ENCODE data around the gene CNOT11. TPM values are rescaled to one million over a fixed set of nuclear protein-coding genes. Genes with fewer than 3 reads are reported as not detected.

CNOT11 gene
- total and polyA plus RNA-seq, 2 of the 13 experiments (the other 11 are each of a cell fraction or from before 2014, with no cell fraction given) = 114 to 209 TPM

DNA sequence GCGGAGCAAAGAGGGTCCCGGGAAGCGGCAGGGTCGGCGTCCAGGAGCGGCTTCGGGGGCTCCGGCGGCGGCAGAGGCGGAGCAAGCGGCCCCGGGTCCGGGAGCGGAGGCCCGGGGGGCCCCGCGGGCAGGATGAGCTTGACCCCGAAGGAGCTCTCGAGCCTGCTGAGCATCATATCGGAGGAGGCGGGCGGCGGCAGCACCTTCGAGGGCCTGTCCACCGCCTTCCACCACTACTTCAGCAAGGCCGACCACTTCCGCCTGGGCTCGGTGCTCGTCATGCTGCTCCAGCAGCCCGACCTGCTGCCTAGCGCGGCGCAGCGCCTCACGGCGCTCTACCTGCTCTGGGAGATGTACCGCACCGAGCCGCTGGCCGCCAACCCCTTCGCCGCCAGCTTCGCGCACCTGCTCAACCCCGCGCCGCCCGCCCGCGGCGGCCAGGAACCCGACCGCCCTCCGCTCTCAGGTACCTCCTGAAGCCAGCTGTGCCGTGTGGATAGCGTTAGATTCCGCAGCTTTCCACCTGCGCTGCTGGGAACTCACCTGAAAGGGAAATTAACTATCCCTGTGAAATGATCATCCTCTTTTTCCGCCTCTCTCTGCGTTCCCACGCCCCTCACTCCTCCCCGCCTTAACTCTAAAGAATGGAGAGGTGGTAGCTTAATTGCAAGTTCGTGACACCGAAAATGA lies 472 bp downstream of the CNOT11 start (continued):
- TF ChIP-seq, protein P1, sequence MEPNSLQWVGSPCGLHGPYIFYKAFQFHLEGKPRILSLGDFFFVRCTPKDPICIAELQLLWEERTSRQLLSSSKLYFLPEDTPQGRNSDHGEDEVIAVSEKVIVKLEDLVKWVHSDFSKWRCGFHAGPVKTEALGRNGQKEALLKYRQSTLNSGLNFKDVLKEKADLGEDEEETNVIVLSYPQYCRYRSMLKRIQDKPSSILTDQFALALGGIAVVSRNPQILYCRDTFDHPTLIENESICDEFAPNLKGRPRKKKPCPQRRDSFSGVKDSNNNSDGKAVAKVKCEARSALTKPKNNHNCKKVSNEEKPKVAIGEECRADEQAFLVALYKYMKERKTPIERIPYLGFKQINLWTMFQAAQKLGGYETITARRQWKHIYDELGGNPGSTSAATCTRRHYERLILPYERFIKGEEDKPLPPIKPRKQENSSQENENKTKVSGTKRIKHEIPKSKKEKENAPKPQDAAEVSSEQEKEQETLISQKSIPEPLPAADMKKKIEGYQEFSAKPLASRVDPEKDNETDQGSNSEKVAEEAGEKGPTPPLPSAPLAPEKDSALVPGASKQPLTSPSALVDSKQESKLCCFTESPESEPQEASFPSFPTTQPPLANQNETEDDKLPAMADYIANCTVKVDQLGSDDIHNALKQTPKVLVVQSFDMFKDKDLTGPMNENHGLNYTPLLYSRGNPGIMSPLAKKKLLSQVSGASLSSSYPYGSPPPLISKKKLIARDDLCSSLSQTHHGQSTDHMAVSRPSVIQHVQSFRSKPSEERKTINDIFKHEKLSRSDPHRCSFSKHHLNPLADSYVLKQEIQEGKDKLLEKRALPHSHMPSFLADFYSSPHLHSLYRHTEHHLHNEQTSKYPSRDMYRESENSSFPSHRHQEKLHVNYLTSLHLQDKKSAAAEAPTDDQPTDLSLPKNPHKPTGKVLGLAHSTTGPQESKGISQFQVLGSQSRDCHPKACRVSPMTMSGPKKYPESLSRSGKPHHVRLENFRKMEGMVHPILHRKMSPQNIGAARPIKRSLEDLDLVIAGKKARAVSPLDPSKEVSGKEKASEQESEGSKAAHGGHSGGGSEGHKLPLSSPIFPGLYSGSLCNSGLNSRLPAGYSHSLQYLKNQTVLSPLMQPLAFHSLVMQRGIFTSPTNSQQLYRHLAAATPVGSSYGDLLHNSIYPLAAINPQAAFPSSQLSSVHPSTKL (CRISPR knock-in tag; IDR thresholded peaks at IDR 0.05) = 0 out of 2 replicates have a peak, but pooled peaks have one; percentile 2
- TF ChIP-seq SIN3B (IDR thresholded peaks at IDR 0.05; ENCODE audit: low read length) (no peak), ZSCAN20 (CRISPR knock-in tag; IDR thresholded peaks at IDR 0.05; ENCODE audit: borderline replicate concordance) (peak; percentile 93), ZFP41 (CRISPR knock-in tag; IDR thresholded peaks at IDR 0.05; ENCODE audit: borderline replicate concordance) (peak; percentile 73; the same call in 1 of the 2 replicates), TOE1 (CRISPR knock-in tag; IDR thresholded peaks at IDR 0.05) (no peak), ZNF709 (CRISPR knock-in tag; IDR thresholded peaks at IDR 0.05) (peak; percentile 69), CREB1 (IDR thresholded peaks at IDR 0.05) (no peak), CREB1 (CRISPR knock-in tag; IDR thresholded peaks at IDR 0.05) (no peak), ZNF367 (CRISPR knock-in tag; IDR thresholded peaks at IDR 0.05; ENCODE audit: borderline replicate concordance) (no peak), ZNF598 (CRISPR knock-in tag; IDR thresholded peaks at IDR 0.05; ENCODE audit: borderline replicate concordance) (peak; percentile 87; the same call in 1 of the 2 replicates)
- TF ChIP-seq, protein P2, sequence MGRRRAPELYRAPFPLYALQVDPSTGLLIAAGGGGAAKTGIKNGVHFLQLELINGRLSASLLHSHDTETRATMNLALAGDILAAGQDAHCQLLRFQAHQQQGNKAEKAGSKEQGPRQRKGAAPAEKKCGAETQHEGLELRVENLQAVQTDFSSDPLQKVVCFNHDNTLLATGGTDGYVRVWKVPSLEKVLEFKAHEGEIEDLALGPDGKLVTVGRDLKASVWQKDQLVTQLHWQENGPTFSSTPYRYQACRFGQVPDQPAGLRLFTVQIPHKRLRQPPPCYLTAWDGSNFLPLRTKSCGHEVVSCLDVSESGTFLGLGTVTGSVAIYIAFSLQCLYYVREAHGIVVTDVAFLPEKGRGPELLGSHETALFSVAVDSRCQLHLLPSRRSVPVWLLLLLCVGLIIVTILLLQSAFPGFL (CRISPR knock-in tag; IDR thresholded peaks at IDR 0.05) = no peak
- TF ChIP-seq, protein P3, sequence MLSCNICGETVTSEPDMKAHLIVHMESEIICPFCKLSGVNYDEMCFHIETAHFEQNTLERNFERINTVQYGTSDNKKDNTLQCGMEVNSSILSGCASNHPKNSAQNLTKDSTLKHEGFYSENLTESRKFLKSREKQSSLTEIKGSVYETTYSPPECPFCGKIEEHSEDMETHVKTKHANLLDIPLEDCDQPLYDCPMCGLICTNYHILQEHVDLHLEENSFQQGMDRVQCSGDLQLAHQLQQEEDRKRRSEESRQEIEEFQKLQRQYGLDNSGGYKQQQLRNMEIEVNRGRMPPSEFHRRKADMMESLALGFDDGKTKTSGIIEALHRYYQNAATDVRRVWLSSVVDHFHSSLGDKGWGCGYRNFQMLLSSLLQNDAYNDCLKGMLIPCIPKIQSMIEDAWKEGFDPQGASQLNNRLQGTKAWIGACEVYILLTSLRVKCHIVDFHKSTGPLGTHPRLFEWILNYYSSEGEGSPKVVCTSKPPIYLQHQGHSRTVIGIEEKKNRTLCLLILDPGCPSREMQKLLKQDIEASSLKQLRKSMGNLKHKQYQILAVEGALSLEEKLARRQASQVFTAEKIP (CRISPR knock-in tag; IDR thresholded peaks at IDR 0.05; ENCODE audit: borderline replicate concordance) = no peak
- TF ChIP-seq, protein P4, sequence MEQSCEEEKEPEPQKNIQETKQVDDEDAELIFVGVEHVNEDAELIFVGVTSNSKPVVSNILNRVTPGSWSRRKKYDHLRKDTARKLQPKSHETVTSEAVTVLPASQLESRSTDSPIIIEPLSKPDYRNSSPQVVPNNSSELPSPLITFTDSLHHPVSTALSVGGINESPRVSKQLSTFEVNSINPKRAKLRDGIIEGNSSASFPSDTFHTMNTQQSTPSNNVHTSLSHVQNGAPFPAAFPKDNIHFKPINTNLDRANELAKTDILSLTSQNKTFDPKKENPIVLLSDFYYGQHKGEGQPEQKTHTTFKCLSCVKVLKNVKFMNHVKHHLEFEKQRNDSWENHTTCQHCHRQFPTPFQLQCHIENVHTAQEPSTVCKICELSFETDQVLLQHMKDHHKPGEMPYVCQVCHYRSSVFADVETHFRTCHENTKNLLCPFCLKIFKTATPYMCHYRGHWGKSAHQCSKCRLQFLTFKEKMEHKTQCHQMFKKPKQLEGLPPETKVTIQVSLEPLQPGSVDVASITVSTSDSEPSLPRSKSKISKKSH (CRISPR knock-in tag; IDR thresholded peaks at IDR 0.05; ENCODE audit: borderline replicate concordance) = peak; percentile 86; the same call in 1 of the 2 replicates

Measured in HepG2 (cell line).